Testis (tissue), 2 donors: ENCODE results near the gene EXOSC10.

Source experiments
- POLR2A ChIP-seq: fragments of 450-650 bp; IDR thresholded peaks from one replicate; pipeline ENCODE4 v1.6.1; 2017; ENCODE audit warnings: antibody characterized with exemption, mild to moderate bottlenecking, moderate library complexity
- TF ChIP-seq, protein P1 (sequence below), 3 experiments: fragments of 450-650 bp in 2 of 3; fragments of 200-600 bp in 1 of 3; sonication (generic) in 1 of 3; IDR thresholded peaks; one replicate each; pipeline ENCODE4 v1.5.1; 2016 to 2019; ENCODE audit warnings: antibody characterized with exemption in 3 of 3, mild to moderate bottlenecking in 2 of 3, moderate library complexity in 1 of 3

DNA sequence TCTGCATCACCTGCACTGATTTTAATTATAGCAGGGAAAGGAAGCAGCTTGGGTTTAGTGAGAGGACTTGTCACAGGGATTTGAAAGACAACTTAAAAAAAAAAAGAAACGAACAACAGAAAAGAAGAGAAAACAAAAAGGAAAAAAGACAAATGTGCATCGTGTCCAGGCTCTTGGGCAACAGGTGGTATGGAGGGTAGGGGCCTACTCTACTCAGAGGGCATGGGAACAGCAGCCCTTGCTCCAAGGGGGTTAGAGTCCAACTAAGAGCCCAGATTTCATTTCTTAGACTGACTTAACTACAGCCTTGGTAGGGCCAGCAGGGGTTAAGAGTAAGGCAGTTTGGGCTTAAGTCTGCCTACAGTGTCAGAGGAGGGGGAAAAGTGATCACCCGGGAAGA is 15.3 kb upstream of the EXOSC10 start:
- no peak for TF ChIP-seq POLR2A
- TF ChIP-seq, protein P1, sequence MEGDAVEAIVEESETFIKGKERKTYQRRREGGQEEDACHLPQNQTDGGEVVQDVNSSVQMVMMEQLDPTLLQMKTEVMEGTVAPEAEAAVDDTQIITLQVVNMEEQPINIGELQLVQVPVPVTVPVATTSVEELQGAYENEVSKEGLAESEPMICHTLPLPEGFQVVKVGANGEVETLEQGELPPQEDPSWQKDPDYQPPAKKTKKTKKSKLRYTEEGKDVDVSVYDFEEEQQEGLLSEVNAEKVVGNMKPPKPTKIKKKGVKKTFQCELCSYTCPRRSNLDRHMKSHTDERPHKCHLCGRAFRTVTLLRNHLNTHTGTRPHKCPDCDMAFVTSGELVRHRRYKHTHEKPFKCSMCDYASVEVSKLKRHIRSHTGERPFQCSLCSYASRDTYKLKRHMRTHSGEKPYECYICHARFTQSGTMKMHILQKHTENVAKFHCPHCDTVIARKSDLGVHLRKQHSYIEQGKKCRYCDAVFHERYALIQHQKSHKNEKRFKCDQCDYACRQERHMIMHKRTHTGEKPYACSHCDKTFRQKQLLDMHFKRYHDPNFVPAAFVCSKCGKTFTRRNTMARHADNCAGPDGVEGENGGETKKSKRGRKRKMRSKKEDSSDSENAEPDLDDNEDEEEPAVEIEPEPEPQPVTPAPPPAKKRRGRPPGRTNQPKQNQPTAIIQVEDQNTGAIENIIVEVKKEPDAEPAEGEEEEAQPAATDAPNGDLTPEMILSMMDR (IDR thresholded peaks at IDR 0.05), result no peak
